Stimulated activated CD8-positive, alpha-beta memory T cell treated with anti-CD3 and anti-CD28 coated beads, Interleukin-4, amount 100 ng/mL, for 48 hours (primary cell): ENCODE measurements around the gene RTP2.

Experiments used
- DNase-seq: peaks from one replicate; pipeline ENCODE4 v3.0.0-alpha.2; 2020

The RTP2 gene

GRCh38 chr3:187738331-187739093 is 36.2 kb upstream of the RTP2 start:
- peak; percentile 80 for DNase-seq

GRCh38 chr3:187738071-187738330 is 35.6 kb upstream of the RTP2 start:
- DNase-seq: no peak

- DNase-seq: peak; percentile 71
Measured at GRCh38 chr3:187737368-187738070, 35.2 kb upstream of the RTP2 start.

- DNase-seq: no peak
Measured at GRCh38 chr3:187737006-187737367, 34.6 kb upstream of the RTP2 start.

- no peak for DNase-seq
Measured at GRCh38 chr3:187736418-187736871, 34.1 kb upstream of the RTP2 start.

GRCh38 chr3:187735837-187736236 is 33.5 kb upstream of the RTP2 start:
- DNase-seq: no peak

GRCh38 chr3:187735383-187735782 is 33.0 kb upstream of the RTP2 start:
- DNase-seq: no peak

GRCh38 chr3:187734841-187735240 is 32.5 kb upstream of the RTP2 start:
- DNase-seq: no peak

GRCh38 chr3:187733371-187733770 is 31.0 kb upstream of the RTP2 start:
- DNase-seq: no peak

GRCh38 chr3:187729598-187729997 is 27.2 kb upstream of the RTP2 start:
- DNase-seq: no peak

GRCh38 chr3:187728940-187729583 is 26.7 kb upstream of the RTP2 start:
- no peak for DNase-seq

GRCh38 chr3:187728248-187728647 is 25.9 kb upstream of the RTP2 start:
- no peak for DNase-seq

- no peak for DNase-seq
Measured at GRCh38 chr3:187726564-187726963, 24.2 kb upstream of the RTP2 start.

GRCh38 chr3:187725653-187726370 is 23.5 kb upstream of the RTP2 start:
- DNase-seq: no peak

GRCh38 chr3:187725224-187725623 is 22.9 kb upstream of the RTP2 start:
- no peak for DNase-seq

GRCh38 chr3:187722206-187722612 is 19.9 kb upstream of the RTP2 start:
- no peak for DNase-seq

- no peak for DNase-seq
Measured at GRCh38 chr3:187721055-187721454, 18.7 kb upstream of the RTP2 start.

GRCh38 chr3:187720337-187720670 is 17.9 kb upstream of the RTP2 start:
- no peak for DNase-seq

GRCh38 chr3:187719628-187720336 is 17.4 kb upstream of the RTP2 start:
- DNase-seq: no peak

GRCh38 chr3:187718802-187719201 is 16.4 kb upstream of the RTP2 start:
- no peak for DNase-seq

GRCh38 chr3:187717572-187717971 is 15.2 kb upstream of the RTP2 start:
- no peak for DNase-seq

GRCh38 chr3:187714404-187714979 is 12.1 kb upstream of the RTP2 start:
- peak; percentile 82 for DNase-seq

- no peak for DNase-seq
Measured at GRCh38 chr3:187713504-187713903, 11.1 kb upstream of the RTP2 start.
